ENCODE data around the gene PIK3R6.

Gene PIK3R6

DNA sequence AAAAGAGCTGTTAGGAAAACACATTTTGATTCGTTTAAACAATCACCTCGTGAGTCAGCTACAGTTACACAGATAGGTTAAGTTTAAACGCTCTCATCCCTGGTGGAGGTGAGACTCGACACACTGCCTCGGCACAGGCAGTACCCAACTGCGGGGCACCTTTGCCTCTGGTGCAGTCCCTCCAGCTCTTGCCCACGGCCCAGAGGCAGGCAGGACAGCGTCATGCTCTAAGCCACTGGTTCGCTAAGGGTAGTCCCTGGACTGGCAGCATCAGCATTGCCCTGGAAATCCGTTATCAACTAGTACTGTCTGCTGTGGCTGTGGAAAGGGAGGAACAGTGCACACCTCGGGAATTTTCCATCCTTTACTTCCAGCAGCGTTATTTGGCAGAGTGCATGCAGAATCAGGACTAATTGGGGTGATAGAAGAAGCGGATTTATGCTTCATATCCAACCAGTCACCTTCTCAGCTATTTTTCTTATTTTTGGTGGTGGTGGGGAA, 3.7 kb upstream of the PIK3R6 start:
- H3K4me2 ChIP-seq = no peak overlapping the region
- no peaks in the 10 kb centered on the region for H3K27me3 ChIP-seq (ENCODE audit: insufficient read depth, low read depth)
- no peak overlapping the region for H3K4me3 ChIP-seq (IDR thresholded peaks at IDR 0.05; ENCODE audit: insufficient read depth, low read depth, low read length)
- TF ChIP-seq, protein P1, sequence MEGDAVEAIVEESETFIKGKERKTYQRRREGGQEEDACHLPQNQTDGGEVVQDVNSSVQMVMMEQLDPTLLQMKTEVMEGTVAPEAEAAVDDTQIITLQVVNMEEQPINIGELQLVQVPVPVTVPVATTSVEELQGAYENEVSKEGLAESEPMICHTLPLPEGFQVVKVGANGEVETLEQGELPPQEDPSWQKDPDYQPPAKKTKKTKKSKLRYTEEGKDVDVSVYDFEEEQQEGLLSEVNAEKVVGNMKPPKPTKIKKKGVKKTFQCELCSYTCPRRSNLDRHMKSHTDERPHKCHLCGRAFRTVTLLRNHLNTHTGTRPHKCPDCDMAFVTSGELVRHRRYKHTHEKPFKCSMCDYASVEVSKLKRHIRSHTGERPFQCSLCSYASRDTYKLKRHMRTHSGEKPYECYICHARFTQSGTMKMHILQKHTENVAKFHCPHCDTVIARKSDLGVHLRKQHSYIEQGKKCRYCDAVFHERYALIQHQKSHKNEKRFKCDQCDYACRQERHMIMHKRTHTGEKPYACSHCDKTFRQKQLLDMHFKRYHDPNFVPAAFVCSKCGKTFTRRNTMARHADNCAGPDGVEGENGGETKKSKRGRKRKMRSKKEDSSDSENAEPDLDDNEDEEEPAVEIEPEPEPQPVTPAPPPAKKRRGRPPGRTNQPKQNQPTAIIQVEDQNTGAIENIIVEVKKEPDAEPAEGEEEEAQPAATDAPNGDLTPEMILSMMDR (conservative IDR thresholded peaks at IDR 0.05; ENCODE audit: low read depth, low read length) = no peak
- no peaks in the 10 kb centered on the region for H3K36me3 ChIP-seq (ENCODE audit: insufficient read depth)
- H3K4me1 ChIP-seq (ENCODE audit: low read depth, poor library complexity, severe bottlenecking) = no peaks in the 10 kb centered on the region
- H3K79me2 ChIP-seq (ENCODE audit: insufficient read depth, low read depth) = no peaks in the 10 kb centered on the region
- H3K27ac ChIP-seq = no peak overlapping the region
- H3K9ac ChIP-seq = no peak overlapping the region
- no peaks in the 10 kb centered on the region for H4K20me1 ChIP-seq (ENCODE audit: insufficient read depth)
- no peak overlapping the region for H2AFZ ChIP-seq (ENCODE audit: low read depth)

DNA sequence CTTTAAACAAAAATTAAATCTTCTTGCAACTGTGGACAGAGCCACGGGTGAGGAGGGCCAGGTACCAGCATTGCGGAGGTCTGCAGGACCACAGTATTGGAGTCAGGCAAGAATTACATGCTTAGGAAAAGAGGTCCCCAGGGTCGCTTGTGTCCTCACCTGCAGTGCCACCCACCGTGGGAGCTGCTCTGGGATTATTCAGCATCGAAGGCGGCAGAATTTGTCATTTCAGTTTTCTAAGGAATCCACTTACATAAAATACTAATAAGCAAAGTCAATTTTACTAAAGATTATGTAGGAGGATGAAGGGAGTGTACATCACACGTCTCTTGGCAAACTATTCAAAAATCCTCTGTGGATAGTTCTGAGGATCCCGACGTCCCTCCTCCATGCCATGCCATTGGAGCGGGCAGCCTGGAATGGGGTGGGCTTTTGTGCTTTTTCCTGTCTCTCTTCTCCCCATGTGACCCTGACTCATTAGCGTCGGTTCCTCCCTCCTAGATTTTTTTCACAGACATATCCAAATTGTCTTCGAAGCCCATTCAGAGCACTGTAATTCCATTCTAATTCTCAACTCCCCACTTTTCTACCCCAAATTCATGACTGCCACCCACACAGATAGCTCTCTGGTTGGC, 3.0 kb upstream of the PIK3R6 start:
- H3K4me1 ChIP-seq (ENCODE audit: low read depth, poor library complexity, severe bottlenecking) = no peaks in the 10 kb centered on the region

DNA sequence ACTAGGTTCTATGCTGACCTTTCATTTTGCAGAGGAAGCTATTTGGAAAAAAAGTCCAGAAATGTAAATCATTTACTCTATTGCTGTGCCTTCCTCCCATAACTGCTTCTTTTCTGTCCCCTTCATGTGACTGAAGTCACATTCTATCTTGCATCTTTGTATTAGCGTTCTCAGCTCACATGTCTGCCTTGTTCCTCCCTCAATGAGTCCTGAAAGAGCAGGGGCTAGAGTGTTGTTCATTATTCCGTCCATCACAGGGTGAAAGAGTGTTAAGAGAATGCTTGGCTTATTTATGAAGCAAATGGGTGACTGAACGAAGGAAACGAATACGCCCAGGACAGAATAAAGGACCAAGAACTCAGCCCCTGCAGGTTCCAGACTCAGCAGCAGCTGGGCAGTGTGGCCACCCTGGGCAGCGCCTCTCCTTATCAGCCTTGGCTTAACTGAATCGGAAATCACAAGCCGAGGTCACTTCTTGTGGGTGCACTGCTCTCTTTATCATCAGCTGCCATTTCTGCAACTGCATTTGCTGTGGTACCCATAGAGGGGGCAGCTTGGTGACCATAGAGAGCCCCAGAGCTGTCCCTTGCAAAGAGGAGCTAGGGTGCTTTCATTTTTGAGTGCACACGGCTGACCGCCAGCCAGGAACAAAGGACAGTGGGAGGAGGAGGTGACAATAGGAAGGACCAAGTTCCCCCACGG, 1.8 kb upstream of the PIK3R6 start:
- Histone ChIP-seq H2AFZ (ENCODE audit: low read depth) (no peak overlapping the region), H4K20me1 (ENCODE audit: insufficient read depth) (no peaks in the 10 kb centered on the region), H3K79me2 (ENCODE audit: insufficient read depth, low read depth) (no peaks in the 10 kb centered on the region), H3K9ac (no peak overlapping the region), H3K4me3 (IDR thresholded peaks at IDR 0.05; ENCODE audit: insufficient read depth, low read depth, low read length) (no peak overlapping the region), H3K36me3 (ENCODE audit: insufficient read depth) (no peaks in the 10 kb centered on the region), H3K27me3 (ENCODE audit: insufficient read depth, low read depth) (no peaks in the 10 kb centered on the region), H3K4me2 (no peak overlapping the region), H3K27ac (no peak overlapping the region), H3K4me1 (ENCODE audit: low read depth, poor library complexity, severe bottlenecking) (no peaks in the 10 kb centered on the region)
- TF ChIP-seq, protein P1 (conservative IDR thresholded peaks at IDR 0.05; ENCODE audit: low read depth, low read length) = no peak

More for the DNA sequence above, 3.0 kb upstream of the PIK3R6 start:
- no peak overlapping the region for H3K9ac ChIP-seq
- no peak overlapping the region for H2AFZ ChIP-seq (ENCODE audit: low read depth)
- H3K4me2 ChIP-seq = no peak overlapping the region
- no peaks in the 10 kb centered on the region for H4K20me1 ChIP-seq (ENCODE audit: insufficient read depth)
- H3K36me3 ChIP-seq (ENCODE audit: insufficient read depth) = no peaks in the 10 kb centered on the region
- no peak overlapping the region for H3K27ac ChIP-seq
- H3K79me2 ChIP-seq (ENCODE audit: insufficient read depth, low read depth) = no peaks in the 10 kb centered on the region
- H3K27me3 ChIP-seq (ENCODE audit: insufficient read depth, low read depth) = no peaks in the 10 kb centered on the region
- TF ChIP-seq, protein P1 (conservative IDR thresholded peaks at IDR 0.05; ENCODE audit: low read depth, low read length) = no peak
- H3K4me3 ChIP-seq (IDR thresholded peaks at IDR 0.05; ENCODE audit: insufficient read depth, low read depth, low read length) = no peak overlapping the region

DNA sequence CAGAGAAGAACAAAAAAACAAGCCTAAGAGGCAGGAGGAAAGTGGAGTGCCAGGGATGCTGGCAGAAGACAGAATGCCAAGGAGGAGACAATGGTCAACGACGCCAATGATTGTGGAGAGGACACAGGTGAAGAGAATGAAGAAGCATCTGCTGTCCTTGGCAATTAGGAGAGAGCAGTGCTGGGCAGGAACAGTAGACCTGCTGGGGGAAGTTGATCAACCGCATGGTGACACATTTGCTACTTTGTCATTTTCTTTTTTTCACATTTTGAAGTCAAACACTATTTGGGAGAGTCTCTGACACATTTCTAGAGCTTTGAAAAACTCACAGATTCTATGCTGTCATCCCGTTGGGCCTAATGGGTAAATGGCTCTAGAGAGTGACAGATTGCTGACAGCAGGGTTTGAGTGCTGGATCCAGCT, 1.1 kb upstream of the PIK3R6 start:
- H3K9ac ChIP-seq = no peak overlapping the region
- H3K4me3 ChIP-seq (IDR thresholded peaks at IDR 0.05; ENCODE audit: insufficient read depth, low read depth, low read length) = no peak overlapping the region
- no peak overlapping the region for H3K27ac ChIP-seq
- H4K20me1 ChIP-seq (ENCODE audit: insufficient read depth) = no peaks in the 10 kb centered on the region
- no peak overlapping the region for H2AFZ ChIP-seq (ENCODE audit: low read depth)
- no peaks in the 10 kb centered on the region for H3K79me2 ChIP-seq (ENCODE audit: insufficient read depth, low read depth)
- H3K36me3 ChIP-seq (ENCODE audit: insufficient read depth) = no peaks in the 10 kb centered on the region
- TF ChIP-seq, protein P1 (conservative IDR thresholded peaks at IDR 0.05; ENCODE audit: low read depth, low read length) = no peak
- no peaks in the 10 kb centered on the region for H3K27me3 ChIP-seq (ENCODE audit: insufficient read depth, low read depth)
- no peak overlapping the region for H3K4me2 ChIP-seq
- no peaks in the 10 kb centered on the region for H3K4me1 ChIP-seq (ENCODE audit: low read depth, poor library complexity, severe bottlenecking)
